HG03135 (cell line): ENCODE results near the gene SDC1.

Experiments used
- ATAC-seq: cut with Tn5 transposase; IDR thresholded peaks from one replicate; pipeline ENCODE4 v1.9.1; 2021; ENCODE audit warnings: mild to moderate bottlenecking, moderate library complexity; ENCODE audit not compliant: unreplicated experiment

The SDC1 gene

GRCh38 chr2:20156076-20156759, 68.7 kb downstream of the SDC1 start:
- ATAC-seq = no peak

- ATAC-seq = no peak
Measured at GRCh38 chr2:20153131-20153851, 71.6 kb downstream of the SDC1 start.

GRCh38 chr2:20150806-20151571, 73.9 kb downstream of the SDC1 start:
- no peak for ATAC-seq
